ENCODE data around the gene LARGE1. TPM values are rescaled to one million over a fixed set of nuclear protein-coding genes. Genes with fewer than 3 reads are reported as not detected.

Gene LARGE1
- total RNA-seq, 1 donor from 2014 or later, result 35.7 TPM

DNA sequence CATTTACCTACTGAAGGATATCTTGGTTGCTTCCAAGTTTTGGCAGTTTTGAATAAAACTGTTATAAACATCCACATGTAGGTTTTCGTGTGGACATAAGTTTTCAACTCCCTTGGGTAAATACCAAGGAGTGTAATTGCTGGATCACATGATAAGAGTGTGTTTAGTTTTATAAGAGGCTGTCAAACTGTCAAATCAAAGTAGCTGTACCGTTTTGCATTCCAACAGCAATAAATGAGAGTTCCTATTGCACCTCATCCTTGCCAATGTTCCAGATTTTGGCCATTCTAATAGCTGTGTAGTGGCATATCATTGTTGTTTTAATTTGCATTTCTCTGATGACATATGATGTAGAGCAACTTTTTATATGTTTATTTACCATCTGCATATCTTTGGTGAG lies 671.3 kb downstream of the LARGE1 start:
- DNase-seq (ENCODE audit: low spot score in 2 of 2, unreplicated experiment in 2 of 2), result no peak
- Mint-ChIP-seq H3K4me1 (no peaks in the 10 kb centered on the region), H3K36me3 (no peaks in the 10 kb centered on the region), H3K4me3 (no peak overlapping the region), H3K27me3 (ENCODE audit: low read depth) (peaks cover 52% of the 10 kb centered on the region), H3K9me3 (peaks cover 9% of the 10 kb centered on the region), H3K27ac (no peak overlapping the region)
- TF ChIP-seq, protein P1, sequence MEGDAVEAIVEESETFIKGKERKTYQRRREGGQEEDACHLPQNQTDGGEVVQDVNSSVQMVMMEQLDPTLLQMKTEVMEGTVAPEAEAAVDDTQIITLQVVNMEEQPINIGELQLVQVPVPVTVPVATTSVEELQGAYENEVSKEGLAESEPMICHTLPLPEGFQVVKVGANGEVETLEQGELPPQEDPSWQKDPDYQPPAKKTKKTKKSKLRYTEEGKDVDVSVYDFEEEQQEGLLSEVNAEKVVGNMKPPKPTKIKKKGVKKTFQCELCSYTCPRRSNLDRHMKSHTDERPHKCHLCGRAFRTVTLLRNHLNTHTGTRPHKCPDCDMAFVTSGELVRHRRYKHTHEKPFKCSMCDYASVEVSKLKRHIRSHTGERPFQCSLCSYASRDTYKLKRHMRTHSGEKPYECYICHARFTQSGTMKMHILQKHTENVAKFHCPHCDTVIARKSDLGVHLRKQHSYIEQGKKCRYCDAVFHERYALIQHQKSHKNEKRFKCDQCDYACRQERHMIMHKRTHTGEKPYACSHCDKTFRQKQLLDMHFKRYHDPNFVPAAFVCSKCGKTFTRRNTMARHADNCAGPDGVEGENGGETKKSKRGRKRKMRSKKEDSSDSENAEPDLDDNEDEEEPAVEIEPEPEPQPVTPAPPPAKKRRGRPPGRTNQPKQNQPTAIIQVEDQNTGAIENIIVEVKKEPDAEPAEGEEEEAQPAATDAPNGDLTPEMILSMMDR (IDR thresholded peaks at IDR 0.05; ENCODE audit: unreplicated experiment), result no peak

DNA sequence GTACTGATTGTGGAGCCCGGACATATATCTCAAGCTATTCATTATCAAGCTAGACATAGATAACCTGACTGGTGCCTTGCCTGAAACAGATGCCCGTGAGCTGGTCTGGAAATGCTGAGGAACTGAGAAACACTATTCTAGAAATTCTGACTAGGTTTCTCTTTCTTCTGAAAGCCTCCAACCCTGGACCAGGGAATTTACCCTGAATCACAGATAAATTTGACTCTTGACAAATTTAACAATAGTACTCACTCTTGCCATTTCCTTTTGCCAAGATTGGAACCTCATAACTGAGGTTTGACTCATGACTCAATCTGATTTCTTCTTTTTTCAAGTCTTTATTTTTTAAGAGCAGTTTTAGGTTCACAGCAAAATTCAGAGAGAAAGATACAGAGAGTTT lies 672.5 kb downstream of the LARGE1 start:
- H3K36me3 Mint-ChIP-seq, result no peaks in the 10 kb centered on the region
- peaks cover 17% of the 10 kb centered on the region for H3K9me3 Mint-ChIP-seq
- no peak overlapping the region for H3K27ac Mint-ChIP-seq
- no peak for DNase-seq (ENCODE audit: low spot score in 2 of 2, unreplicated experiment in 2 of 2)
- no peaks in the 10 kb centered on the region for H3K4me1 Mint-ChIP-seq
- H3K27me3 Mint-ChIP-seq (ENCODE audit: low read depth), result peaks cover 50% of the 10 kb centered on the region
- no peak overlapping the region for H3K4me3 Mint-ChIP-seq
- TF ChIP-seq, protein P1 (IDR thresholded peaks at IDR 0.05; ENCODE audit: unreplicated experiment), result no peak

DNA sequence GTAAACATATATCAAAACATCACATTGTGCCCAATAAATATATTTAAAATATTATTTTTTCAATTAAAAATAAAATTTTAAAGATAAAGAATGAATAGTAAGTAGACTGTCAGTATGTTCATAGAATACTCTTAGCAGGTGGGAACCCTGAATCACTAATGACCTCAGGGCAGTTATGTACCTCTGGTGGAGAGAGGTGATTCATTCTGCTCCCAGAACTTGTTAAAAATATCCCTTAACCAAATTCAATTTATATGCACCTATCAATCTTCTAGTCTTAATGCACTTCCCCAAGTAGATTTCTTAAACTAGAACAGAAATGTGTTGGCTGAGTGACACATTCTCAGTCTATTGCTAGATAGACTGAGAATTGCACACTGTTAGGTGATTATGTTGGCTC lies 678.2 kb downstream of the LARGE1 start:
- DNase-seq (ENCODE audit: low spot score in 2 of 2, unreplicated experiment in 2 of 2), result no peak
- Mint-ChIP-seq H3K9me3 (peaks cover 28% of the 10 kb centered on the region), H3K4me3 (no peak overlapping the region), H3K27ac (no peak overlapping the region), H3K36me3 (no peaks in the 10 kb centered on the region), H3K4me1 (no peaks in the 10 kb centered on the region), H3K27me3 (ENCODE audit: low read depth) (peaks cover 33% of the 10 kb centered on the region)
- TF ChIP-seq, protein P1 (IDR thresholded peaks at IDR 0.05; ENCODE audit: unreplicated experiment), result no peak

DNA sequence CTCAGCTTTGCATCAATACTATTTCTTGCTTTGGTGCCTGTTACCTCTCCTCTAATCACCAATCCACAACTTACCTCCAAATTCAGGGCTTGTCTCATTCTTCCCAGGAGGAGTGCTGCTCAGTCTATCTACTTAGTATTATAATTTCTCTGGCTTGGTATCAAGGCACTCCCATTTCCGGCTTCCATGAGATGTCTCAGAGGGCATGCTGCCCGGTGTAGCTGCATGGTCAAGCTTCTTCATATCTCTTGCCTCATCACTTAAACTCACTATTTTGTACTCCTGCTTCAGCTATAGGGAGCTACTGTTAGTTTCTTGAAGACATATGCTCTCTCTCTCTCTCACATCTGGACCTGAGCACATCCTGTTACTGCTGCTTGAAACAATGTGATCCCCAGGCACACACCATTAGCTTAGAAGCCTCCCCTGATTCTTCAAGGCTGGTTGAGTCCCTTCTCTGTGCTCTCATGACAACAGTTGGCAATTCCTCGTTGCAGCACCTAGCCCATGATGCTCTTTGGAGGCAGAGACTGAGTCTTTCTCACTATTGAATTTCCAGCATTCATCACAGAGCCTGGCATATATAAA lies 679.3 kb downstream of the LARGE1 start:
- H3K9me3 Mint-ChIP-seq, result peaks cover 28% of the 10 kb centered on the region
- TF ChIP-seq, protein P1 (IDR thresholded peaks at IDR 0.05; ENCODE audit: unreplicated experiment), result no peak
- no peaks in the 10 kb centered on the region for H3K36me3 Mint-ChIP-seq
- H3K4me1 Mint-ChIP-seq, result no peaks in the 10 kb centered on the region
- no peak for DNase-seq (ENCODE audit: low spot score in 2 of 2, unreplicated experiment in 2 of 2)
- H3K4me3 Mint-ChIP-seq, result no peak overlapping the region
- H3K27me3 Mint-ChIP-seq (ENCODE audit: low read depth), result peaks cover 38% of the 10 kb centered on the region
- no peak overlapping the region for H3K27ac Mint-ChIP-seq

DNA sequence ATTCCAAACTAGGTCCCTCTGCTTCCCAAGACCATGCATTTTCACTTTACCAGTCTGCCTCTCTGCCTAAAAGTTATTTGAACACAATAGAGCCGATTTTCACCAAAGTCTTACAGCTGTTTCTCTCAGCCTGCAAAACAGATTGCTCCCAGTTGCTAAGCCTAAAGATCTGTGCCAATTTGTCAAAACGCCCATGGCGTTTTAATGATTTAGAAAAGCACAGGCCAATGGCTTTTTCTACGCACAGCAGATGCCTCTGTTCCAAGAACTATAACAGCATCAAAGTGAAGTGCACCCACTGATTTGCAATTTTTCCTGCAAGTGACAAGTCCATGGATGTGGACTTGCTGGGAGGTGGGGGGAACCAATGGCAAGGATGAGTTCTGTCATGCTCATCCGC lies 688.2 kb downstream of the LARGE1 start:
- TF ChIP-seq, protein P1 (IDR thresholded peaks at IDR 0.05; ENCODE audit: unreplicated experiment), result no peak
- Mint-ChIP-seq H3K4me1 (no peaks in the 10 kb centered on the region), H3K9me3 (peaks cover 50% of the 10 kb centered on the region), H3K27me3 (ENCODE audit: low read depth) (peaks cover 21% of the 10 kb centered on the region), H3K36me3 (peaks cover 5% of the 10 kb centered on the region), H3K27ac (no peak overlapping the region), H3K4me3 (no peak overlapping the region)
- no peak for DNase-seq (ENCODE audit: low spot score in 2 of 2, unreplicated experiment in 2 of 2)

DNA sequence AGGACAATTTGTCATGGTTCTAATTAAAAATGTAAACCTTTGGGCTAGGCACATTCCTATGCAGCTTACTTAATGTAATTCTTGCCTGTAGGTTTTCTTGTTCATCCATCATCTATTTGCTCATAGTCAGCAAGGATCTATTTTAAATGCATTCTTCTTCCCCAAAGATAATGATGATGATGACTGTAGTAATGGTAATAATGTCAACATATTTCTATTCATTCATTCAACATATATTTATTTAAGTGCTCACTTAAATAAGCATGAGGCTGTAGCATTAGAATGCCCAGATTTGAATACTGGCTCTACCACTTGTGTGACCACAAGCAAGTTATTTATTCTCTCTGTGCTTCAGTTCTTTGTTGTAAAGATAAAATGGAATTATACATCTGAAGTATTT lies 692.5 kb downstream of the LARGE1 start:
- Mint-ChIP-seq H3K36me3 (peaks cover 5% of the 10 kb centered on the region), H3K4me1 (no peaks in the 10 kb centered on the region), H3K4me3 (no peak overlapping the region), H3K9me3 (peaks cover 49% of the 10 kb centered on the region), H3K27ac (no peak overlapping the region), H3K27me3 (ENCODE audit: low read depth) (peaks cover 3% of the 10 kb centered on the region)
- TF ChIP-seq, protein P1 (IDR thresholded peaks at IDR 0.05; ENCODE audit: unreplicated experiment), result no peak
- DNase-seq (ENCODE audit: low spot score in 2 of 2, unreplicated experiment in 2 of 2), result no peak

All from mesothelial cell of epicardium (in vitro differentiated cells).